ENCODE results near the gene CTNND2.

DNA sequence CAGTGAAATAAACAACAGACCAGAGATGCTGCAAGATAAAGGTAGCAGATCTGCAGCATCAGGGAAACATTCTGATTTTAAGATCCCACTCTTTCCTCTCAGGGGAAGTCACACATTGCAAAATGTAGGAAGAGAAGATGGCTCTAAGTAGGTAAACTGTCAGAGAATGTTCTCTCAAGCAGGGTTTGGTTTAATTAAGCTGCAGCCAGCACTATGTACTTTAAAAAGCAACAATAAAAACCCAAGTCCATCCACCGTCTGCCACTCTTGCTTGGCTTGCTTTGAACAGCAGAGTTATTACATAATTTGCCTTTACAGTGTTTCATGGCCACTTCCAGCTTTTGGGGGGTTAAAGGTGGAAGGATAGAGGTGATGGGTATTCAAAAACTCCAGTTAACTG lies 800.0 kb downstream of the CTNND2 start:
- TF ChIP-seq CTCF (IDR thresholded peaks at IDR 0.05; ENCODE audit: low read depth, low read length, poor library complexity, severe bottlenecking): no peak
- no peak for TF ChIP-seq EZH2phosphoT487 (IDR thresholded peaks at IDR 0.05; ENCODE audit: borderline replicate concordance, low read length)

Measured in DOHH2 (cell line).